ENCODE results near the gene ZNF638. TPM values are rescaled to one million over a fixed set of nuclear protein-coding genes. Genes with fewer than 3 reads are reported as not detected.

The ZNF638 gene
- total and polyA plus RNA-seq, 2 of the 8 experiments (the other 6 are each of a cell fraction or from before 2014, with no cell fraction given), result 45.3 to 143 TPM

DNA sequence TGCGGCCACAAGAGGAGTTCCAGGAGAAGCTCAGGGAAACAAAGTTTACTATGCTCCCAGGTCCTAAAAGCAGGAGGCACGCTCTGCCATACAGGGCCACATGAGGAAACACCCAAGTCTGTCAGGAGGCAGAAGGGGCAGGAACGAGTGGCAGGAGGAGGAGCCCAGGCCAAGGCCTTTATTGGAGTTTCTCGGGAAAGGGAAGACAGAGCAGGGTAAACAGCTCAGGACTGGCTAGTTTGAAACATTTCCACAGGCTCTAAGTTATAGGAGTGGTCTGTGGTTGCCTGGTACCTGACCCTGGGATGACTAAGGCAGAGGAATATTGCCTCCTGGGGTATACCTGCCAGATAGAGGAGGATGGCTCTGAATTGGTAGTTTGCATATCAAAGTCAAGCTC, 3.7 kb upstream of the ZNF638 start (continued):
- TF ChIP-seq, protein P1, sequence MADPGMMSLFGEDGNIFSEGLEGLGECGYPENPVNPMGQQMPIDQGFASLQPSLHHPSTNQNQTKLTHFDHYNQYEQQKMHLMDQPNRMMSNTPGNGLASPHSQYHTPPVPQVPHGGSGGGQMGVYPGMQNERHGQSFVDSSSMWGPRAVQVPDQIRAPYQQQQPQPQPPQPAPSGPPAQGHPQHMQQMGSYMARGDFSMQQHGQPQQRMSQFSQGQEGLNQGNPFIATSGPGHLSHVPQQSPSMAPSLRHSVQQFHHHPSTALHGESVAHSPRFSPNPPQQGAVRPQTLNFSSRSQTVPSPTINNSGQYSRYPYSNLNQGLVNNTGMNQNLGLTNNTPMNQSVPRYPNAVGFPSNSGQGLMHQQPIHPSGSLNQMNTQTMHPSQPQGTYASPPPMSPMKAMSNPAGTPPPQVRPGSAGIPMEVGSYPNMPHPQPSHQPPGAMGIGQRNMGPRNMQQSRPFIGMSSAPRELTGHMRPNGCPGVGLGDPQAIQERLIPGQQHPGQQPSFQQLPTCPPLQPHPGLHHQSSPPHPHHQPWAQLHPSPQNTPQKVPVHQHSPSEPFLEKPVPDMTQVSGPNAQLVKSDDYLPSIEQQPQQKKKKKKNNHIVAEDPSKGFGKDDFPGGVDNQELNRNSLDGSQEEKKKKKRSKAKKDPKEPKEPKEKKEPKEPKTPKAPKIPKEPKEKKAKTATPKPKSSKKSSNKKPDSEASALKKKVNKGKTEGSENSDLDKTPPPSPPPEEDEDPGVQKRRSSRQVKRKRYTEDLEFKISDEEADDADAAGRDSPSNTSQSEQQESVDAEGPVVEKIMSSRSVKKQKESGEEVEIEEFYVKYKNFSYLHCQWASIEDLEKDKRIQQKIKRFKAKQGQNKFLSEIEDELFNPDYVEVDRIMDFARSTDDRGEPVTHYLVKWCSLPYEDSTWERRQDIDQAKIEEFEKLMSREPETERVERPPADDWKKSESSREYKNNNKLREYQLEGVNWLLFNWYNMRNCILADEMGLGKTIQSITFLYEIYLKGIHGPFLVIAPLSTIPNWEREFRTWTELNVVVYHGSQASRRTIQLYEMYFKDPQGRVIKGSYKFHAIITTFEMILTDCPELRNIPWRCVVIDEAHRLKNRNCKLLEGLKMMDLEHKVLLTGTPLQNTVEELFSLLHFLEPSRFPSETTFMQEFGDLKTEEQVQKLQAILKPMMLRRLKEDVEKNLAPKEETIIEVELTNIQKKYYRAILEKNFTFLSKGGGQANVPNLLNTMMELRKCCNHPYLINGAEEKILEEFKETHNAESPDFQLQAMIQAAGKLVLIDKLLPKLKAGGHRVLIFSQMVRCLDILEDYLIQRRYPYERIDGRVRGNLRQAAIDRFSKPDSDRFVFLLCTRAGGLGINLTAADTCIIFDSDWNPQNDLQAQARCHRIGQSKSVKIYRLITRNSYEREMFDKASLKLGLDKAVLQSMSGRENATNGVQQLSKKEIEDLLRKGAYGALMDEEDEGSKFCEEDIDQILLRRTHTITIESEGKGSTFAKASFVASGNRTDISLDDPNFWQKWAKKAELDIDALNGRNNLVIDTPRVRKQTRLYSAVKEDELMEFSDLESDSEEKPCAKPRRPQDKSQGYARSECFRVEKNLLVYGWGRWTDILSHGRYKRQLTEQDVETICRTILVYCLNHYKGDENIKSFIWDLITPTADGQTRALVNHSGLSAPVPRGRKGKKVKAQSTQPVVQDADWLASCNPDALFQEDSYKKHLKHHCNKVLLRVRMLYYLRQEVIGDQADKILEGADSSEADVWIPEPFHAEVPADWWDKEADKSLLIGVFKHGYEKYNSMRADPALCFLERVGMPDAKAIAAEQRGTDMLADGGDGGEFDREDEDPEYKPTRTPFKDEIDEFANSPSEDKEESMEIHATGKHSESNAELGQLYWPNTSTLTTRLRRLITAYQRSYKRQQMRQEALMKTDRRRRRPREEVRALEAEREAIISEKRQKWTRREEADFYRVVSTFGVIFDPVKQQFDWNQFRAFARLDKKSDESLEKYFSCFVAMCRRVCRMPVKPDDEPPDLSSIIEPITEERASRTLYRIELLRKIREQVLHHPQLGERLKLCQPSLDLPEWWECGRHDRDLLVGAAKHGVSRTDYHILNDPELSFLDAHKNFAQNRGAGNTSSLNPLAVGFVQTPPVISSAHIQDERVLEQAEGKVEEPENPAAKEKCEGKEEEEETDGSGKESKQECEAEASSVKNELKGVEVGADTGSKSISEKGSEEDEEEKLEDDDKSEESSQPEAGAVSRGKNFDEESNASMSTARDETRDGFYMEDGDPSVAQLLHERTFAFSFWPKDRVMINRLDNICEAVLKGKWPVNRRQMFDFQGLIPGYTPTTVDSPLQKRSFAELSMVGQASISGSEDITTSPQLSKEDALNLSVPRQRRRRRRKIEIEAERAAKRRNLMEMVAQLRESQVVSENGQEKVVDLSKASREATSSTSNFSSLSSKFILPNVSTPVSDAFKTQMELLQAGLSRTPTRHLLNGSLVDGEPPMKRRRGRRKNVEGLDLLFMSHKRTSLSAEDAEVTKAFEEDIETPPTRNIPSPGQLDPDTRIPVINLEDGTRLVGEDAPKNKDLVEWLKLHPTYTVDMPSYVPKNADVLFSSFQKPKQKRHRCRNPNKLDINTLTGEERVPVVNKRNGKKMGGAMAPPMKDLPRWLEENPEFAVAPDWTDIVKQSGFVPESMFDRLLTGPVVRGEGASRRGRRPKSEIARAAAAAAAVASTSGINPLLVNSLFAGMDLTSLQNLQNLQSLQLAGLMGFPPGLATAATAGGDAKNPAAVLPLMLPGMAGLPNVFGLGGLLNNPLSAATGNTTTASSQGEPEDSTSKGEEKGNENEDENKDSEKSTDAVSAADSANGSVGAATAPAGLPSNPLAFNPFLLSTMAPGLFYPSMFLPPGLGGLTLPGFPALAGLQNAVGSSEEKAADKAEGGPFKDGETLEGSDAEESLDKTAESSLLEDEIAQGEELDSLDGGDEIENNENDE (IDR thresholded peaks at IDR 0.05; ENCODE audit: insufficient replicate concordance, low read length), result no peak
- no peak for TF ChIP-seq BACH1 (IDR thresholded peaks at IDR 0.05; ENCODE audit: low read length)
- TF ChIP-seq TBP (IDR thresholded peaks at IDR 0.05; ENCODE audit: low read depth, low read length), result no peak
- TF ChIP-seq SP2 (IDR thresholded peaks at IDR 0.05; ENCODE audit: low read length), result no peak
- TF ChIP-seq, protein P2, sequence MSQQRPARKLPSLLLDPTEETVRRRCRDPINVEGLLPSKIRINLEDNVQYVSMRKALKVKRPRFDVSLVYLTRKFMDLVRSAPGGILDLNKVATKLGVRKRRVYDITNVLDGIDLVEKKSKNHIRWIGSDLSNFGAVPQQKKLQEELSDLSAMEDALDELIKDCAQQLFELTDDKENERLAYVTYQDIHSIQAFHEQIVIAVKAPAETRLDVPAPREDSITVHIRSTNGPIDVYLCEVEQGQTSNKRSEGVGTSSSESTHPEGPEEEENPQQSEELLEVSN (IDR thresholded peaks at IDR 0.05), result no peak

Measured in H1 (cell line).